GM18873 (cell line): ENCODE measurements around the gene TP73.
A peak's percentile ranks its signal among the peaks of the same experiment; 100 is the strongest.

ENCODE experiments used
- ATAC-seq: cut with Tn5 transposase; IDR thresholded peaks from one replicate; pipeline ENCODE4 v1.9.1; 2021; ENCODE audit warnings: mild to moderate bottlenecking, moderate library complexity, moderate number of reproducible peaks; ENCODE audit not compliant: unreplicated experiment, low FRiP score

The TP73 gene

GRCh38 chr1:3670823-3671265 is 18.5 kb downstream of the TP73 start:
- ATAC-seq: no peak

- ATAC-seq: no peak
Observed at GRCh38 chr1:3671371-3672180, 19.3 kb downstream of the TP73 start.

- ATAC-seq: no peak
Observed at GRCh38 chr1:3672231-3672970, 20.1 kb downstream of the TP73 start.

- no peak for ATAC-seq
Observed at GRCh38 chr1:3672971-3673361, 20.6 kb downstream of the TP73 start.

- no peak for ATAC-seq
Observed at GRCh38 chr1:3673381-3674099, 21.2 kb downstream of the TP73 start.

GRCh38 chr1:3674100-3675094 is 22.1 kb downstream of the TP73 start:
- no peak for ATAC-seq

GRCh38 chr1:3675436-3675835 is 23.1 kb downstream of the TP73 start:
- ATAC-seq: no peak

GRCh38 chr1:3676581-3677470 is 24.5 kb downstream of the TP73 start:
- peak; percentile 66 for ATAC-seq

GRCh38 chr1:3677484-3677883 is 25.2 kb downstream of the TP73 start:
- peak; percentile 6 for ATAC-seq

- no peak for ATAC-seq
Observed at GRCh38 chr1:3678361-3679097, 26.2 kb downstream of the TP73 start.

GRCh38 chr1:3679098-3679555 is 26.8 kb downstream of the TP73 start:
- no peak for ATAC-seq

GRCh38 chr1:3679799-3680453 is 27.6 kb downstream of the TP73 start:
- ATAC-seq: no peak

- ATAC-seq: no peak
Observed at GRCh38 chr1:3680488-3681230, 28.3 kb downstream of the TP73 start.

GRCh38 chr1:3681231-3681897 is 29.0 kb downstream of the TP73 start:
- no peak for ATAC-seq

- ATAC-seq: no peak
Observed at GRCh38 chr1:3681898-3682806, 29.8 kb downstream of the TP73 start.
